Stomach (tissue), 9 donors: ENCODE data around the gene KRTAP10-9. TPM values are rescaled to one million over a fixed set of nuclear protein-coding genes. Genes with fewer than 3 reads are reported as not detected.

Experiments
- DNase-seq, 2 donors: peaks; one replicate each; pipeline versions ENCODE4 v3.0.0 to v3.0.0-alpha.2; 2013 to 2019
- H3K27ac ChIP-seq, 5 donors: fragments of 200-600 bp in 4 of 5; sonication (generic) in 4 of 5; one replicate each; pipeline ENCODE4 v1.5.1; 2013 to 2019; ENCODE audit warnings: mild to moderate bottlenecking in 1 of 5, moderate library complexity in 1 of 5
- H3K27me3 ChIP-seq, 3 donors: fragments of 200-600 bp; sonication (generic); one replicate each; pipeline ENCODE4 v1.5.1; 2017 to 2019; ENCODE audit warnings: mixed run types in 1 of 3
- H3K36me3 ChIP-seq, 4 donors: fragments of 200-600 bp; sonication (generic); 1 replicate in 3 of 4; 2 replicates in 1 of 4; pipeline ENCODE4 v1.5.1; 2016 to 2019
- H3K4me1 ChIP-seq, 4 donors: fragments of 200-600 bp; sonication (generic); one replicate each; pipeline ENCODE4 v1.5.1; 2016 to 2019
- H3K4me3 ChIP-seq, 4 donors: fragments of 200-600 bp; sonication (generic) in 3 of 4; one replicate each; pipeline ENCODE4 v1.5.1; 2016 to 2019; ENCODE audit warnings: mild to moderate bottlenecking in 1 of 4
- H3K9me3 ChIP-seq, 4 donors: fragments of 200-600 bp; sonication (generic); one replicate each; pipeline ENCODE4 v1.5.1; 2016 to 2019
- EP300 ChIP-seq: sonication (generic); formaldehyde crosslinking; IDR thresholded peaks from one replicate; pipeline ENCODE4 v1.6.1; 2017; ENCODE audit warnings: antibody characterized with exemption
- POLR2A ChIP-seq, 4 donors: fragments of 450-650 bp; IDR thresholded peaks; one replicate each; pipeline ENCODE4 v1.6.1; 2016; ENCODE audit warnings: antibody characterized with exemption in 4 of 4, control low read depth in 2 of 4, mild to moderate bottlenecking in 1 of 4, moderate library complexity in 1 of 4
- POLR2AphosphoS5 ChIP-seq, 3 donors: sonication (generic); formaldehyde crosslinking; IDR thresholded peaks; one replicate each; pipeline ENCODE4 v1.6.1; 2016; ENCODE audit warnings: antibody characterized with exemption in 3 of 3
- WGBS, 5 donors: extraction: QIAGEN DNeasy Blood & Tissue Kit in 3 of 5; methylation state at CpG; one replicate each; pipeline versions ENCODE4 v1.1.5 to v1.1.7; 2013 to 2018; 5-methylcytosine and 5-hydroxymethylcytosine counted together
- intact Hi-C: fragments of 100-400 bp; cut with DNase I; formaldehyde crosslinking; loops from one replicate; pipeline ENCODE4 v1.15.1; 2023; ENCODE audit warnings: low total_unique reads
- polyA plus RNA-seq, 3 donors: library from polyadenylated mRNA; stranded (reverse); fragments of 200-250 nt; gene quantifications; one replicate each; pipeline ENCODE4 v1.2.3, GENCODE V29; 2013
- total RNA-seq, 5 donors: library from RNA; depleted of rRNA; stranded (reverse); fragments of >200 nt; gene quantifications; one replicate each; pipeline versions ENCODE4 v1.1.0 to v1.2.3, GENCODE V29; 2014 to 2016
- TF ChIP-seq, protein P1 (sequence below), 7 experiments: fragments of 450-650 bp in 4 of 7; fragments of 200-600 bp in 3 of 7; sonication (generic) in 3 of 7; IDR thresholded peaks; one replicate each; pipeline ENCODE4 v1.5.1; 2016 to 2019; ENCODE audit warnings: antibody characterized with exemption in 7 of 7, control low read depth in 2 of 7, mild to moderate bottlenecking in 1 of 7
- donor health status: healthy with polysubstance abuse.
- donor health status: Bipolar disorder and iron deficiency.
- donor health status: healthy.

Gene KRTAP10-9
- total and polyA plus RNA-seq, 8 donors = not detected

DNA sequence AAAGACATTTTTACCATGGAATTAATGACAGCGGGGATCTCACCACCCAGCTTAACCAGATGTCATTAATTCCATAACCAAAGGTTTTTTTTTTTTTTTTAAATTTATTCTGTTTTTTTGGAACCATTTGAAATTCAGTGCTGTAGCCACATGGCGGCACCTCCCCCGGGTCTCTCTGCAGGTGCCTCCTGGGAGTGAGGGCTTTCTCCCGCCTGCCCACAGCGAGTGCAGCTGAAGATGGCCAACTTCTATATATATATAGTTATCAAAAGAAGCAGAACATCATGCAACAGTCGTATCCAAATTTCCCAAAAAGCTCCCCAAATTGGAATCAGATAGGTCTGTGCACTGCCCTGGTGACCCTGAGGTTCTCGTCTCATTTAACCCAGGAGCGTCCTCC is 11.4 kb upstream of the KRTAP10-9 start:
- Histone ChIP-seq H3K4me3 (no peak overlapping the region), H3K36me3 (no peaks in the 10 kb centered on the region), H3K27ac (no peak overlapping the region), H3K9me3 (peaks cover under 1 to 21% (median 14%) of the 10 kb centered on the region in 4 donors), H3K4me1 (no peaks in the 10 kb centered on the region), H3K27me3 (peaks cover 0 to 49% (median 0%) of the 10 kb centered on the region in 3 donors)
- DNase-seq = no peak
- WGBS, 5 donors = 70 to 83% (median 79%) methylated on average over 8 of the region's 8 CpGs
- no peak for TF ChIP-seq POLR2AphosphoS5 (IDR thresholded peaks at IDR 0.05)
- no peak for TF ChIP-seq POLR2A (IDR thresholded peaks at IDR 0.05)
- TF ChIP-seq, protein P1, sequence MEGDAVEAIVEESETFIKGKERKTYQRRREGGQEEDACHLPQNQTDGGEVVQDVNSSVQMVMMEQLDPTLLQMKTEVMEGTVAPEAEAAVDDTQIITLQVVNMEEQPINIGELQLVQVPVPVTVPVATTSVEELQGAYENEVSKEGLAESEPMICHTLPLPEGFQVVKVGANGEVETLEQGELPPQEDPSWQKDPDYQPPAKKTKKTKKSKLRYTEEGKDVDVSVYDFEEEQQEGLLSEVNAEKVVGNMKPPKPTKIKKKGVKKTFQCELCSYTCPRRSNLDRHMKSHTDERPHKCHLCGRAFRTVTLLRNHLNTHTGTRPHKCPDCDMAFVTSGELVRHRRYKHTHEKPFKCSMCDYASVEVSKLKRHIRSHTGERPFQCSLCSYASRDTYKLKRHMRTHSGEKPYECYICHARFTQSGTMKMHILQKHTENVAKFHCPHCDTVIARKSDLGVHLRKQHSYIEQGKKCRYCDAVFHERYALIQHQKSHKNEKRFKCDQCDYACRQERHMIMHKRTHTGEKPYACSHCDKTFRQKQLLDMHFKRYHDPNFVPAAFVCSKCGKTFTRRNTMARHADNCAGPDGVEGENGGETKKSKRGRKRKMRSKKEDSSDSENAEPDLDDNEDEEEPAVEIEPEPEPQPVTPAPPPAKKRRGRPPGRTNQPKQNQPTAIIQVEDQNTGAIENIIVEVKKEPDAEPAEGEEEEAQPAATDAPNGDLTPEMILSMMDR (IDR thresholded peaks at IDR 0.05) = no peak
- TF ChIP-seq EP300 = no peak
- intact Hi-C loops = no loop called here

DNA sequence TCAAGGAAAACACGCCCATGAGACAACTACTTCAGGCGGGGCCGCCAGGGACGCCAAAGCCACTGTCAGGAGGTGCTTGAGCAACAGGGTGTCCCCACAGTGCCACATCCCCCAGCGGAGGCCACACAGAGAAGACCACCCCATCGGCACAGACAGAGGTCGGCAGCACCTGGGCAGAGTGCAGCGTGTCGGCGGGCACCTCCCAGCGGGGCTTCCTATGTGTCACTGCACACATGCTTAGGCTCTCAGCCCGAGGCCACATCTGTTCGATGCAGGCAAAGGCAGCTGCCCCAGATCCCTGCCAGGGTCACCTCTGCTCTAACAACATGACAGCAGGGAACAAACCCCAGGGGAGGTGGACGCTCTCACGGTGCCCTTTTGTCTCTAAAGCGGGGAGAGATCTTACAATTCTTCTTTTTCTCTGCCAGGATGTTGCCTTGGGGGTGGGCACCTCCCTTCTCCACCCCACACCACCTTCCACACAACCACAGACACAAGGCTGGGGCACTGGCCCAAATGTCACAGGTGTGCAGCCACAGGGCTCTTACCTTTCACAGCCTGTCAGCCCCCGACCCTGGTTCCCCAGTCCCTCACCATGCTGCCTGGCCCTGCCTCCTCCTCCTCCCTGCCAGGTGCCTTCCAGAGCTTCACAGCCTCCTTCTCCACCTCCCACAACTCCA is 10.8 kb upstream of the KRTAP10-9 start:
- intact Hi-C loops = no loop called here
- DNase-seq = no peak
- Histone ChIP-seq H3K27ac (no peak overlapping the region), H3K9me3 (peaks cover 0 to 15% (median 10%) of the 10 kb centered on the region in 4 donors), H3K4me3 (no peak overlapping the region), H3K4me1 (no peaks in the 10 kb centered on the region), H3K27me3 (peaks cover 0 to 49% (median 0%) of the 10 kb centered on the region in 3 donors), H3K36me3 (no peaks in the 10 kb centered on the region)
- TF ChIP-seq POLR2A (IDR thresholded peaks at IDR 0.05) (no peak), POLR2AphosphoS5 (IDR thresholded peaks at IDR 0.05) (no peak), EP300 (no peak)
- TF ChIP-seq, protein P1 (IDR thresholded peaks at IDR 0.05) = no peak
- 71 to 83% (median 82%) methylated on average over 15 to 17 of the region's 17 CpGs for WGBS, 5 donors

DNA sequence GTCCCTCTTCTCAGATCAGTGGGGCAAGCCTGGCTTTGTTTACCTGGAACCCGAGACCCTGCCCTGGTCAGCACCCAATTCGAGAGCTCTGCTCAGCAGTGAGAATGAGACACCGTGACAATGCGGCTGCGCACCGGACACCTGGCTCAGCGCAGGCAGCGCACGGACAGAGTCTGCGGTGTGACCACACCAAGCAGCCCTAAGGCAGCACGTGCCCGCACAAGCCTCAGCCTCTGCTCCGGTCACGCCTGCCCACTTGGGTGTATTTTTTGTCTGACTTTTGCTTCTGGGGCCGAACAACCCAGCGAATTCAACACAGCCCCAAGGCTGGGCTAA is 10.3 kb upstream of the KRTAP10-9 start:
- TF ChIP-seq, protein P1 (IDR thresholded peaks at IDR 0.05) = no peak
- TF ChIP-seq EP300 = no peak
- H3K4me3 ChIP-seq = no peak overlapping the region
- DNase-seq = no peak
- 70 to 83% (median 78%) methylated on average over 8 to 16 of the region's 16 CpGs for WGBS, 5 donors
- intact Hi-C loops = no loop called here
- H3K27ac ChIP-seq = no peak overlapping the region
- no peaks in the 10 kb centered on the region for H3K4me1 ChIP-seq
- peaks cover 0 to 11% (median 6%) of the 10 kb centered on the region in 4 donors for H3K9me3 ChIP-seq
- no peaks in the 10 kb centered on the region for H3K36me3 ChIP-seq
- H3K27me3 ChIP-seq = peaks cover 0 to 46% (median 0%) of the 10 kb centered on the region in 3 donors

DNA sequence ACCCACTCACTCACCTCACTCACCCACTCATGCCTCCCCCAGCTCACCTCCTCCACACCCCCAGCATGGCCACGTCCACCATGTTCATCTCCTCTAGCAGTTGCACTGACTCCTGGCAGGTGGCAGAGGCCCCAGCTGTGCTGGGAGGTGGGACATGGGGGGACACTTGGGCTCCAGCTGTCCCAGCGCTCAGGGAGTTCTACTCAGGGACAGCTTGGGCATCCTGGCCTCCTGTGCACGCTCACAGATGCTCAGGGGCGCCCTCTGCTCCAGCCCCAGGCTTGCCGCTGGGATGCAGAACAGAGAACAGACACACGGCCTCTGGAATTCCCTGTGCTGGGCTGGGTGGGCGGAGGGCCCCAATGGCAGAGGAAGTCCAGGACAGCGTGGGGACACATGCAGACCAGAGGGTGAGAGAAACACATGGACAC is 9.8 kb upstream of the KRTAP10-9 start:
- H3K27me3 ChIP-seq = peaks cover 0 to 40% (median 0%) of the 10 kb centered on the region in 3 donors
- H3K36me3 ChIP-seq = no peaks in the 10 kb centered on the region
- WGBS, 5 donors = 50 to 70% (median 61%) methylated on average over 4 to 8 of the region's 8 CpGs
- no peak overlapping the region for H3K27ac ChIP-seq
- peaks cover 0 to 6% (median 2%) of the 10 kb centered on the region in 4 donors for H3K9me3 ChIP-seq
- TF ChIP-seq POLR2A (IDR thresholded peaks at IDR 0.05) (no peak), EP300 (no peak), POLR2AphosphoS5 (IDR thresholded peaks at IDR 0.05) (no peak)
- TF ChIP-seq, protein P1 (IDR thresholded peaks at IDR 0.05) = no peak
- H3K4me3 ChIP-seq = no peak overlapping the region
- DNase-seq = no peak
- intact Hi-C loops = no loop called here
- no peaks in the 10 kb centered on the region for H3K4me1 ChIP-seq
